ENCODE data around the gene C8G.

C8G gene

DNA sequence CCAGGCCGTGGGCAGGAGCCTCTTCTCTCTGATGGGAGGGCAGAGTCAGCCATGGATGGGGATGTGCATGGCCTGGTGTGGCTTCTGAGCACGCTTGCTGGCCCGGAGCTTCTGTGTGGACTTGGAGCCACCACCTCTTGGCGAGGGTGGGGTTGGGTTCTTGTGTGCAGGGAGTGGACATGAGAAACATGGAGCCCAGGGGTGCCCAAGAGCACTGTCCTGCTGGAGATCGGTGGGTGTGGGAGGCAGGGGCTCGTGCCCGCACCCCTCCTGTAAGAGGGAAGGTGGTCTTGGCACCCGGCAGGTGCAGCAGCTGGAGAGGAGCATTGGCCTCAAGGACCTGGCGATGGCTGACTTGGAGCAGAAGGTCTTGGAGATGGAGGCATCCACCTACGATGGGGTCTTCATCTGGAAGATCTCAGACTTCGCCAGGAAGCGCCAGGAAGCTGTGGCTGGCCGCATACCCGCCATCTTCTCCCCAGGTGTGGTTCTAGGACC is 24.3 kb upstream of the C8G start:
- DNase-seq (ENCODE audit: low read depth) = no peak

DNA sequence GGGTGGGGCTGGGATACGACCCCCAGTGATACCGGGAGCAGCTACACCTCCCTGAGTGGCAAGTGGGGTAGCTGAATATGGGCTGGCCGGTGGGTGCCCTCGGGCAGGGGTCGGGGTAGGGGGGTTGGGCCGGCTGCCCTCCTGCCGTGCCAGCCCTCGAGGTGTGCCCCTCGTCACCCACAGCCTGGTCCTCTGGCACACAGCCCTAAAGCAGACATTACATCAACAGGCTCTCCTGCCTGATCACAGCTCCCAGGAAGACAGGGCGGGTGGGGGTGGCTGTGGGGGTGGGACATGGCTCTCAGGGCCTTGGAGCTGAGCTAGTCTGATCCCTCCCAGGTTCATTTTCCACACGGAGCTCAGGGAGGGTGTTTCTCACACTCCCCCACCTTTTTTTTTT is 23.7 kb upstream of the C8G start:
- DNase-seq (ENCODE audit: low read depth) = no peak

- no peak for DNase-seq (ENCODE audit: low read depth)
These were observed 23.3 kb upstream of the C8G start for GRCh38 chr9:136921718-136922117.

- DNase-seq (ENCODE audit: low read depth) = no peak
These were observed 22.5 kb upstream of the C8G start for GRCh38 chr9:136922540-136922939.

- no peak for DNase-seq (ENCODE audit: low read depth)
These were observed 21.2 kb upstream of the C8G start for GRCh38 chr9:136923881-136924280.

DNA sequence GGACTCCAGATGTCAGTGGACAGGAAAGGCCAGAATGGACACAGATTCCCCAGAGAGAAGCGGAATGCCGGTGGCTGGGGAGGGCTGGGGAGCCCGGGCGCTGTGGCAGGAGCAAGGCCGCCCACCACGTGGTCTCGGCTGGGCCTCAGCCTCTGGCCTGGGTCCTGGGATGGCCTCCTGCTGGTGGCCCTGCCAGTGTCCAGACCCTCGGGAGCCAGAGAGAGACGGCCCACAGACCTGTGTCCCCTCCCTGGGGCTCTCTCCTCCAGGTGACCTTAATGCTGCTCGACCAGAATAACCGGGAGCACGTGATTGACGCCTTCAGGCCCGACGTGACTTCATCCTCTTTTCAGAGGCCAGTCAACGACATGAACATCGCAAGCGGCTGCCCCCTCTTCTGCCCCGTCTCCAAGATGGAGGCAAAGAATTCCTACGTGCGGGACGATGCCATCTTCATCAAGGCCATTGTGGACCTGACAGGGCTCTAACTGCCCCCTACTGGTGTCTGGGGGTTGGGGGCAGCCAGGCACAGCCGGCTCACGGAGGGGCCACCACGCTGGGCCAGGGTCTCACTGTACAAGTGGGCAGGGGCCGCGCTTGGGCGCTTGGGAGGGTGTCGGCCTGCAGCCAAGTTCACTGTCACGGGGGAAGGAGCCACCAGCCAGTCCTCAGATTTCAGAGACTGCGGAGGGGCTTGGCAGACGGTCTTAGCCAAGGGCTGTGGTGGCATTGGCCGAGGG is 19.5 kb upstream of the C8G start:
- no peak for DNase-seq (ENCODE audit: low read depth)

DNA sequence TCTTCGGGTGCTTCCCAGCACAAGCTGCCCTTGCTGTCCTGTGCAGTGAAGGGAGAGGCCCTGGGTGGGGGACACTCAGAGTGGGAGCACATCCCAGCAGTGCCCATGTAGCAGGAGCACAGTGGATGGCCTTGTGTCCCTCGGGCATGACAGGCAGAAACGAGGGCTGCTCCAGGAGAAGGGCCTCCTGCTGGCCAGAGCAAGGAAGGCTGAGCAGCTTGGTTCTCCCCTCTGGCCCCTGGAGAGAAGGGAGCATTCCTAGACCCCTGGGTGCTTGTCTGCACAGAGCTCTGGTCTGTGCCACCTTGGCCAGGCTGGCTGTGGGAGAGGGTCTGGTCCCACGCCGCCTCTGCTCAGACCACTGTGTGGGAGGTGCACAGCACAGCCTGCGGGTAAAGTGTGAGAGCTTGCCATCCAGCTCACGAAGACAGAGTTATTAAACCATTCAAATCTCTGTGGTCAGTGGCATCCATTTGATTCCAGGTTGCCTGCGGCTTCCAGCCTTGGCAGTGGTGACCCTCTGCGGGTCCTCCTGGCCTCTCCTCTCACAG is 18.8 kb upstream of the C8G start:
- DNase-seq (ENCODE audit: low read depth) = no peak

- DNase-seq (ENCODE audit: low read depth) = no peak
These were observed 18.3 kb upstream of the C8G start for GRCh38 chr9:136926749-136927148.

DNA sequence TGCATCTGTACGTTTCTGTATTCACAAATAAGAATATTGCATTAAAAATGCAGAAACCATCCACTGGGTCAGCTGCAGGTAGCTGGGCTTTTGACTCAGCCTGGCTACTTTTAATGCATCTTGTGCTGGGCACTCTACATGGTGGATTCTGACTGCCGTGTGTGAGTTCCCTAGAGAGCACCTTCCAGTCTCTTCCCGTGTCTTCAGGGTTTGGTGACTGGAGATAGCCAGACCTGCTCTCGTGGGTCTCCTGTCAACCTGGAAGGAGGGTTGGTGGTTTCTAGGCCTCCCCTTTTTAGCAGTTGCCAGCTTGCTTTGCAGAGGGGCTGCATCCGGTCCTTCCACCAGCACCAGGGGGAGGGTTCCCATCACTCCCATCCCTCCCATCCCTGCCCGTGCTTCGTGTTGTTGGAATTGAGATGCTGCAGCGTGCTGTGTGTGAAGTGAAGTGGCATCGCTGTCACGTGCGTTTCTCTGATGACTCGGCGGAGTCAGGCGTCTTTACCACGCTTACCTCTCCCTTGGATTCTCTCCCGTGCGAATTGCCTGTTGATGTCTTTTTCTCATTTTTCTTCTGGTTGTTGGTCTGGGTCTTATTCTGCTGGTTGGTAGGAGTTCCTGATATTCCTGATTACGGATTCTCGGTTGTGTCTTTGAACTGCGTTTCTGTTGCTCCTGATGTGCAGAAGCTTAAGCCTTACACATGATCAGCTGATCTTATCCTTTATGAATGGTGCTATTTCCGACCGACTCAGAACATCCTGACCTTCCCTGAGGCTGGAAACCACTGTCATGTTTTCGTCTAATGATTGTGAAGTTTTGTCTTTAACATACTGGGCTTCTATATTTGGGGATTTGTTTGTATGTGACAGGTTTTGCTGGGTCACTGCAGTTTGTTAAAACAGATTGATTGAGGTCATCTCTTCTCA is 17.4 kb upstream of the C8G start:
- no peak for DNase-seq (ENCODE audit: low read depth)

DNA sequence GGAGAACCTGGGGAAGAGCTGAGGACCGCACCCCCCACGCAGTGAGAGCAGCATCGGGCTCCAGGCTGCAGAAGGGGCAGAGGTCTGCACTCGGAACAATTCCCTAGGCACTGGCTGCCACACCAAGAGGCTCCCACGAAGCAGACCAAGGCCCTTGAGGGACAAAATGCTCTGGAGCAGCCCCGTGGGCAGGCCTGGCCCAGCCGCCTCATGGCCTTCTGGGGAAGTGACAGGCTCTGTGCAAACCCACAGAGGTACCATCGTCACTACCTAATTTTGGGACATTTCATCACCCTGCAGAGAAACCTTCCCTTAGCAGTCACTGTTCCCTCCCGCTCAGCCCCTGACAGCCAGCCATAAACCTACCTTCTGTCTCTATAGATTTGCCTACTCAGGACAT is 16.5 kb upstream of the C8G start:
- DNase-seq (ENCODE audit: low read depth) = no peak

GRCh38 chr9:136930014-136930413 is 15.0 kb upstream of the C8G start:
- DNase-seq (ENCODE audit: low read depth) = no peak

DNA sequence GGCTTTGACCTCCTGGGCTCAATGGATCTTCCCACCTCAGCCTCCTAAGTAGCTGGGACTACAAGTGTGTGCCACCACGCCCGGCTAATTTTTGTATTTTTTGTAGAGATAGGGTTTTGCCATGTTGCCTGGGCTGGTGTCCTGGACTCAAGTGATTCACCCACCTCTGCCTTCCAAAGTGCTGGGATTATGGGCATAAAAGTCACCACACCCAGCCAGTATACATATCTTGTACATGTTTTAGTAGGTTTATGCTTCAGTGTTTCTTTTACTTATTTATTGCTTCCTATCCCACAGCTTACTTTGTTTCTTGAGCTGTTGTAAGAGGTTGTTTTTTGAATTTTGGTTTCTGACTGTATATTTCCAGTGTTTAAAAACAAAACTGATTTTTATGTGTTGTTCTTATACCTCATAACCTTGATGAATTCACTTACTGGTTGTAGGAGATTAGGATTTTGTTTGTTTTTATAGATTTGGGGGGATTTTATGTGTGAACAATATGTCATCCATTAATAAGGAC is 13.4 kb upstream of the C8G start:
- DNase-seq (ENCODE audit: low read depth) = no peak

DNA sequence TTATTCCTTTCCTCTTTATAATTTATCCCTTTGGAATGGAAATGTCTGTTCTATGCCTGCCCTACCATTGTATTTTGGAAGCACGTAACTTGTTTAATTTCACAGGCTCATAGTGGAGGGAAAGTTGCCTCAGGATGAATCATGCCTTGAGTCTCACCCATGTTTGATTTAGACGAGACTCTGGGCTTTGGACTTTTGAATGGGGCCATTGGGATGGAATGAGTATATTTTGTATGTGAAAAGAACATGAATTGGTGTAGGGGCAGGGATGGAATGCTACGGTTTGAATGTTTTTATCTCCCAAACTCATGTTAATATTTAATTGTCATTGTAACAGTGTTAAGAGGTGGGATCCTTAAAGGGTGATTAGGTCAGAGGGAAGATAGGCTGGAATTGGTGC is 10.8 kb upstream of the C8G start:
- no peak for DNase-seq (ENCODE audit: low read depth)

- DNase-seq (ENCODE audit: low read depth) = no peak
These were observed 9.4 kb upstream of the C8G start for GRCh38 chr9:136935651-136936050.

DNA sequence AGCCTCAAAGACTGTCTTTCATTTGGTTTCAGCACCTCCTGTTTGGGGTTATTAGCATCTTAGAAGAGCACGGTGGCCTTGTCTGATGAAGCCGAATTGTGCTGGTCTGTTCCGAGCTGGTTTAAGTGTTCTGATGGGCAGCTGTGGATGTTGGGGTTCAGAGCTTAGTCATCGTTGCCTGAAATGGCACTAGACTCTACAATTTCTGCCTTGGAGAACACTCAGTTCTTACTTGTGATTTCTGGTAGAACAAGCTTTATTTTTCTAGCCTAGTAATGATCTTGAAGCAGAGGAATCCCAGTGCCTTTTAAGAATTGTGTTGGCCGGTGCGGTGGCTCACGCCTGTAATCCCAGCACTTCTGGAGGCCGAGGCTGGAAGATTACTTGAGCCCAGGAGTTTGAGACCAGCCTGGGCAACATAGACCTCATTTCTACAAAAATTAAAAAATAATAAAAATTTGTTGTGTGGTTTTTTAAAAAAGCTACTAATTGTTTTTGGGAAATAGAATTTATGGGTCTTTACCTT is 8.3 kb upstream of the C8G start:
- no peak for DNase-seq (ENCODE audit: low read depth)

DNA sequence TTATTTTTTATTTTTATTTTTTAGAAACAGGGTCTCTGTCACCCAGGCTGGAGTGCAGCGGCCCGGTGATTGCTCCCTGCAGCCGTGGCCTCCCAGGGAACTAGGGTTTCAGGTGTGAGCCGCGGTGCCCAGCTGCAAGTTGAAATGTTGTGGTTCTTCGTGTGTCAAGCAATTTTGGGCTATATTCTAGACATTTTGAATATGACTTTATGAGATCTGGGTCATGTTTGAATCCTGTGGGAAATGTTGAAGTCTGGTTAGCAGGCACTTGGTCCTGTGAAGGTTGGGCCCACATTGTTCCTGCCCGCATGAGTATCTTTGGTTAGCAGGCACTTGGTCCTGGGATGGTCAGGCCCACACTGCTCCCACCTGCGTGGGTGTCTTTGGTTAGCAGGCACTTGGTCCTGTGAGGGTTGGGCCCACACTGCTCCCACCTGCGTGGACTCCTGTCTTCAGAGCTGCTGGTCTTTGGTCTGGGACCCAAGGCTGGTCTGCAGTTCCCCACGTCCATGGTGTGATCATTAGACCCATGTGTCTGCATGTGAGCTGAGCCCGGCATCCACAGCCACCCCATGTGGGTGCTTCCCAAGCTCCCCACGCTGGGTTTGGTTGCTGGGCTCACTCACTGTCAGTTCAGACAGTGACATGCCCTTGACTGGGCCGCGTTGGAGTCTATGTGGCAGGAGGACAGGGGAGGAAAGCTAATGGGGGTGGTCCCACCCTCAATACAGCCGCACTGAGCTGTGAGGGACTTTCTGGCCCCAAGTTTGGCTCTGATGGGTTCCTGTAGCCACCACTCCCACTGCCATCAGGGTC is 7.6 kb upstream of the C8G start:
- no peak for DNase-seq (ENCODE audit: low read depth)

DNA sequence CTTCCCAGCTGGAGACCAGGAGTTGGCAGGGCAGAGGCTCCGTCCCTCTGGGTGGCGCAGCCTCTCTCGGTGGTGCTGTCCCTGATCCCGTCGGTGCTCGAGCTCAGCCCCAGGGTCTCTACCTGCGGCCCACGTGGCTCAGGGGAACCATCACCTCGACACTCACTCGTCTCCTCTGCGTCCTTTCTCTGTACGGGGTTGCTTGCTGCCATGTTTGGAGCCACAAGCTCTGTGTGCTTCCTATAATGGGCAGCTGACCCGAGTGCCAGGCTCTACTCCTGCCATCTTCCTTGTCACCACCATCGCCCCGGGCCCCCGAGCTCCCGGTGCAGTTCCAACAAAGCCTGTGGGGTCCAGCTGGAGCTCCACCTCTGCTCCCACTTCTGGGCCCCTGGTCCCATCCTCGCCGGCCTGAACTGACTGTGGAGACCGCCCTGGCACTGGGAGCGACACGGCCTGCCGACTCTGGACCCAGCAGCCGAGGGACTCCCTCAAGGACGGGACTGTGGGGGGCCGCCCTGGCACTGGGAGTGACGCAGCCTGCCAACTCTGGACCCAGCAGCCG is 5.5 kb upstream of the C8G start:
- DNase-seq (ENCODE audit: low read depth) = no peak

GRCh38 chr9:136939996-136940525 is 5.0 kb upstream of the C8G start:
- no peak for DNase-seq (ENCODE audit: low read depth)

GRCh38 chr9:136940526-136941230 is 4.4 kb upstream of the C8G start:
- DNase-seq (ENCODE audit: low read depth) = no peak

Measured in stimulated activated CD8-positive, alpha-beta memory T cell treated with anti-CD3 and anti-CD28 coated beads, Interleukin-4, amount 100 ng/mL, for 24 hours (primary cell).